Naive B cell (primary cell): Measurements from ENCODE around the gene RBMS3. TPM values are rescaled to one million over a fixed set of nuclear protein-coding genes. Genes with fewer than 3 reads are reported as not detected.
A peak's percentile ranks its signal among the peaks of the same experiment; 100 is the strongest.
"Not testable (repeated sequence)": the region's sequence is repeated elsewhere in the genome, so short reads cannot be mapped to it uniquely, and the experiment has no call there.

ENCODE experiments used
- ATAC-seq, 2 donors: fragments of 150-1000 bp; cut with Tn5 transposase; 2 replicates each; pipeline ENCODE4 v1.10.0; 2021; ENCODE audit warnings: low read depth in 2 of 2, mild to moderate bottlenecking in 2 of 2, moderate library complexity in 2 of 2
- DNase-seq: peaks from one replicate; pipeline ENCODE4 v3.0.0; 2022
- H3K27ac Mint-ChIP-seq, 6 donors: one replicate each; pipeline ENCODE4 v1.8.0; 2020 to 2022; ENCODE audit warnings: mild to moderate bottlenecking in 6 of 6, mixed read lengths in 6 of 6, moderate library complexity in 5 of 6, inconsistent platforms in 2 of 6
- H3K27me3 Mint-ChIP-seq, 3 donors: one replicate each; pipeline ENCODE4 v1.8.0; 2021 to 2022; ENCODE audit warnings: mixed read lengths in 3 of 3, mild to moderate bottlenecking in 1 of 3
- H3K36me3 Mint-ChIP-seq, 2 donors: one replicate each; pipeline ENCODE4 v1.8.0; 2020 to 2022; ENCODE audit warnings: mixed read lengths in 2 of 2, inconsistent platforms in 1 of 2, mild to moderate bottlenecking in 1 of 2
- H3K4me1 Mint-ChIP-seq, 3 donors: one replicate each; pipeline ENCODE4 v1.8.0; 2020 to 2022; ENCODE audit warnings: mixed read lengths in 3 of 3, inconsistent platforms in 1 of 3, mild to moderate bottlenecking in 1 of 3, moderate library complexity in 1 of 3
- H3K4me3 Mint-ChIP-seq, 8 donors: one replicate each; pipeline ENCODE4 v1.8.0; 2020 to 2022; ENCODE audit warnings: mild to moderate bottlenecking in 8 of 8, mixed read lengths in 8 of 8, moderate library complexity in 8 of 8, inconsistent platforms in 2 of 8
- H3K9me3 Mint-ChIP-seq, 7 donors: one replicate each; pipeline ENCODE4 v1.8.0; 2020 to 2022; ENCODE audit warnings: mixed read lengths in 7 of 7, mild to moderate bottlenecking in 5 of 7, inconsistent platforms in 2 of 7, moderate library complexity in 1 of 7
- polyA plus RNA-seq, 6 donors: library from polyadenylated mRNA; unstranded; fragments of 300-500 nt; fragmentation: Illumina TruSeq; gene quantifications; one replicate each; pipeline ENCODE4 v1.2.3, GENCODE V29; 2021; ENCODE audit warnings: low read depth in 6 of 6

Gene RBMS3
- polyA plus RNA-seq, 6 donors from 2014 or later: 0.12 to 1.3 (median 0.45) TPM; not detected in 3

DNA sequence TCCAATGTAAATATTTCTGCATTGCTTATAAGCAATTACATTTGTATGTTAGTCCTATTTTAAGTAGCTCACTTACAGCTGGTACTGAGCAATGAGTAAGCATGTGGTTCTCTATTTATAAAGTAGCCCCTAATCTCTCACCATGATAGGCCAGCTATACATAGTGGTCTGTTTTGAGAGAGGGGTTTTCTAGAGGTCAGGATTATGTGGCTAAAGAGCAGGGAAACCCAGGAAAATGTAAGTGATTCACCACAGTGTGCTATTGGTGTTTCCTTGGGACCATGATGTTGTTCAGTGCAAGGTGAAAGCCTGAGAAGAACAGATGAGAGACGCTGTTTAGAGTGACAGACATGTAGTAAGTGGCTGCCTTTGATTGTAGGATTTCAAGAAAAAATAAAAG, 26.4 kb downstream of the RBMS3 start:
- ATAC-seq (no peak), DNase-seq (no peak)
- Mint-ChIP-seq H3K9me3 (peaks cover 0 to 6% (median 0%) of the 10 kb centered on the region in 7 donors), H3K27me3 (no peaks in the 10 kb centered on the region), H3K27ac (no peak overlapping the region), H3K36me3 (no peaks in the 10 kb centered on the region), H3K4me1 (no peaks in the 10 kb centered on the region), H3K4me3 (no peak overlapping the region)

- Mint-ChIP-seq H3K36me3 (no peaks in the 10 kb centered on the region), H3K4me3 (no peak overlapping the region), H3K4me1 (no peaks in the 10 kb centered on the region), H3K27ac (no peak overlapping the region), H3K9me3 (peaks cover 0 to 1% (median 0%) of the 10 kb centered on the region in 7 donors), H3K27me3 (no peaks in the 10 kb centered on the region)
- DNase-seq (no peak), ATAC-seq (no peak)
Measured at GRCh38 chr3:29310865-29311264, 30.0 kb downstream of the RBMS3 start.

GRCh38 chr3:29311795-29312194, 30.9 kb downstream of the RBMS3 start:
- H3K4me1 Mint-ChIP-seq: no peaks in the 10 kb centered on the region
- DNase-seq (no peak), ATAC-seq (no peak)
- H3K4me3 Mint-ChIP-seq: no peak overlapping the region
- no peaks in the 10 kb centered on the region for H3K27me3 Mint-ChIP-seq
- H3K36me3 Mint-ChIP-seq: no peaks in the 10 kb centered on the region
- peaks cover 0 to 1% (median 0%) of the 10 kb centered on the region in 7 donors for H3K9me3 Mint-ChIP-seq
- H3K27ac Mint-ChIP-seq: no peak overlapping the region

- H3K4me3 Mint-ChIP-seq: no peak overlapping the region
- no peaks in the 10 kb centered on the region for H3K36me3 Mint-ChIP-seq
- no peak for DNase-seq
- peaks cover 0 to 1% (median 0%) of the 10 kb centered on the region in 7 donors for H3K9me3 Mint-ChIP-seq
- H3K4me1 Mint-ChIP-seq: no peaks in the 10 kb centered on the region
- no peaks in the 10 kb centered on the region for H3K27me3 Mint-ChIP-seq
- H3K27ac Mint-ChIP-seq: peak overlapping the region in 2 of 6 donors; percentile 0 to 23
- no peak for ATAC-seq
Measured at GRCh38 chr3:29312395-29312794, 31.5 kb downstream of the RBMS3 start.

GRCh38 chr3:29312960-29313452, 32.1 kb downstream of the RBMS3 start:
- no peaks in the 10 kb centered on the region for H3K36me3 Mint-ChIP-seq
- no peaks in the 10 kb centered on the region for H3K27me3 Mint-ChIP-seq
- ATAC-seq (no peak), DNase-seq (no peak)
- H3K4me1 Mint-ChIP-seq: no peaks in the 10 kb centered on the region
- H3K9me3 Mint-ChIP-seq: peaks cover 0 to 1% (median 0%) of the 10 kb centered on the region in 7 donors
- no peak overlapping the region for H3K27ac Mint-ChIP-seq
- no peak overlapping the region for H3K4me3 Mint-ChIP-seq

DNA sequence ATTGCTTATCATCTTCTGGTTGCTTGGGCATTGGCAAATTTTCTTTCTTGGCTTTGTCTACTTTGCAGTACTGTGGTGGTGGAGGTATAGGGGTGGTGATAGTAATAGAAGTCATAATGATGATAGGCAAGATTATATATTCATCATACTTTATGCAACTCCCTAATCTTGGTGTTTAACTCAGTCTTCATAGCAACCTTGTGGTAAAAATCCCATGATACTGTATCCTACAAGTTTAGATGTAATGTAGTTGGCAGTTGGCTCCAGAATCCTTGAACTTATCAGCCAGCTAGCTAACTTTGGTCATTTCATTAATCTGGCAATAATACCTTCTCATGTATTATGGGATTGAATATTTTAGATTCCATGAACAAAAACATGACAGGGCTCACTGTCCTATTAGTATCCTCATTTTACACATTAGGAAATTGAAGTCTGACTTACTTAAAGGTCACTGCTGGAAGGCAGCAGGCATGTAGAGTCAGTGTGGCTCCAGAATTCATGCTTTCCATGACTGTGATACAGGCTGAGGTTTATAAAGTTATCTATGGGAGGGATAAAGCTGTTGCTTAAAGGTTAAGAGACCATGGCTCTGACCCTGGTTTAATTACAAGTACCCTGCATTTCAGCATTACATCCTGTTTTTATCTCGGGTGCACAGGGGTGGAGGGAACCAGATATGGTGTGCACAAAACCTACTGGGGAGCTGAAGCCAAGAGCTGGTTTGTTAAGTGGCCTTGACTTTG, 33.3 kb downstream of the RBMS3 start:
- H3K9me3 Mint-ChIP-seq: no peaks in the 10 kb centered on the region
- H3K27ac Mint-ChIP-seq: no peak overlapping the region
- no peaks in the 10 kb centered on the region for H3K27me3 Mint-ChIP-seq
- ATAC-seq: no peak
- no peak for DNase-seq
- H3K4me3 Mint-ChIP-seq: no peak overlapping the region
- H3K4me1 Mint-ChIP-seq: no peaks in the 10 kb centered on the region
- H3K36me3 Mint-ChIP-seq: no peaks in the 10 kb centered on the region

DNA sequence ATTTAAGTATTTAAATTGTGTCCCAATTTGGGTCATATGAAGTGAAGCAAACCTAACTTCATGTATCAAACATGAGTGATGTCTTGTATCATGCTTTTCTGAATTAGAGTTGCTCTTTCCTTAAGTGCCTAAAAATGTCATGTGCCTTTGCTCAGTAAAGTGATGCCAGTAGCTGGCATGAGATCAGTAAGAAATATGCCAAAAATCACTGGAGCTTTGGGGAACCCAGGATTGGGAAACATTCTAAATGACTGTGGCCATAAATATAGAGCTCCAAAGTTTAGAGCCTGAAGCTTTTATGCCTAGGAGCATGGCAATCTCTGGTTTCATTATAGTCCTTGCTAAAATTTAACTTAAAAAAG, 33.8 kb downstream of the RBMS3 start:
- no peaks in the 10 kb centered on the region for H3K36me3 Mint-ChIP-seq
- no peak overlapping the region for H3K4me3 Mint-ChIP-seq

GRCh38 chr3:29317659-29318173, 36.8 kb downstream of the RBMS3 start:
- ATAC-seq (no peak), DNase-seq (no peak)
- Mint-ChIP-seq H3K4me1 (no peaks in the 10 kb centered on the region), H3K36me3 (no peaks in the 10 kb centered on the region), H3K27me3 (no peaks in the 10 kb centered on the region), H3K4me3 (no peak overlapping the region), H3K27ac (no peak overlapping the region), H3K9me3 (no peaks in the 10 kb centered on the region)

More for the DNA sequence above, 33.8 kb downstream of the RBMS3 start:
- H3K27me3 Mint-ChIP-seq: no peaks in the 10 kb centered on the region
- ATAC-seq (no peak), DNase-seq (no peak)
- H3K27ac Mint-ChIP-seq: no peak overlapping the region
- H3K4me1 Mint-ChIP-seq: no peaks in the 10 kb centered on the region
- no peaks in the 10 kb centered on the region for H3K9me3 Mint-ChIP-seq

- no peaks in the 10 kb centered on the region for H3K36me3 Mint-ChIP-seq
- H3K27ac Mint-ChIP-seq: no peak overlapping the region
- no peaks in the 10 kb centered on the region for H3K9me3 Mint-ChIP-seq
- no peaks in the 10 kb centered on the region for H3K4me1 Mint-ChIP-seq
- ATAC-seq (no peak), DNase-seq (no peak)
- H3K27me3 Mint-ChIP-seq: no peaks in the 10 kb centered on the region
- no peak overlapping the region for H3K4me3 Mint-ChIP-seq
Measured at GRCh38 chr3:29318251-29318650, 37.4 kb downstream of the RBMS3 start.

DNA sequence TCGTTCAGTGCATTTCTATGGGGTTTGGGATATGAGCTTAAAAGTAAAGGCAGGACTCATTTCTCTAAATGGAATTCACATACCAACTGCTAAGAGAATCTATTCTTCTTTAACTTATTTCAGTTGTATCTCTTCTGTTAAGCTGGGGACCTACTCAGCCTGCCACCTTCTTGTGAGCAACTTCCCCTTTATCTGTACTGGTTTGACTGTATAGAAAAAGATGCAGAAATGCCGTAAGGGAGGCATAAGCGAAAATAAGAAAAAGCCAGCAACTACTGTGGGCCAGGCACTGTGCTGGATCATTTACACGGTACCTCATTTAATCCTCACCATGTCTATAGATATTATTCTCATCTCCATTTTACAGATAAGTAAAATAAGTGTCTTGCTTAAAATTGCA, 38.4 kb downstream of the RBMS3 start:
- Mint-ChIP-seq H3K27ac (no peak overlapping the region), H3K36me3 (no peaks in the 10 kb centered on the region), H3K9me3 (no peaks in the 10 kb centered on the region), H3K4me3 (no peak overlapping the region), H3K27me3 (no peaks in the 10 kb centered on the region), H3K4me1 (peaks cover 0 to 5% (median 3%) of the 10 kb centered on the region in 3 donors)
- ATAC-seq: no peak
- no peak for DNase-seq

- peaks cover 4 to 11% (median 8%) of the 10 kb centered on the region in 3 donors for H3K4me1 Mint-ChIP-seq
- H3K9me3 Mint-ChIP-seq: no peaks in the 10 kb centered on the region
- no peaks in the 10 kb centered on the region for H3K27me3 Mint-ChIP-seq
- H3K4me3 Mint-ChIP-seq: no peak overlapping the region
- no peaks in the 10 kb centered on the region for H3K36me3 Mint-ChIP-seq
- DNase-seq: no peak
- H3K27ac Mint-ChIP-seq: no peak overlapping the region
- no peak for ATAC-seq
Measured at GRCh38 chr3:29319798-29320197, 38.9 kb downstream of the RBMS3 start.

DNA sequence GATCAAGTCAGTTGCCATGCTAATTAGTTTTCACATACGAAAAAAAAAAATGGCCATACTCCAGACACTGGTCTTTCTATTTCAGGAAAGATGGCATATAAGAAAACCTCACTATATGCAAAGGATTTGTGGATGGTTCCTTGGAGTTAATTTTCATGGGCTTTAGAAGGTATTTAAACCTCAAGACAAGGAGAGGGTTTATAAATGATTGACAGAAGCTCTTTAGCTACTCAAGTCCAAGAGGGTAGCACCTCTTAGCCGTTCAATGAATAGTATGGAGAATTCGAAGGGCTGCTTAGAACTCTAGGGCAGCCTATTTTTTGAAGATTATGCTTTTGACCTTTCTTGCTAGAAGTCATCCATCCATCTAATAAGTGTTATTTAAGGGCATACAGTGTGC, 41.7 kb downstream of the RBMS3 start:
- Mint-ChIP-seq H3K4me3 (no peak overlapping the region), H3K36me3 (no peaks in the 10 kb centered on the region), H3K27me3 (no peaks in the 10 kb centered on the region), H3K4me1 (peaks cover 5 to 13% (median 8%) of the 10 kb centered on the region in 3 donors), H3K9me3 (no peaks in the 10 kb centered on the region), H3K27ac (no peak overlapping the region)
- DNase-seq (no peak), ATAC-seq (no peak)

- peak; percentile 69 to 70 for ATAC-seq
- DNase-seq: peak; percentile 2
- peak overlapping the region in 5 of 6 donors; percentile 5 to 83 (median 71) for H3K27ac Mint-ChIP-seq
- H3K4me3 Mint-ChIP-seq: peak overlapping the region; percentile 13 to 53 (median 36)
- no peaks in the 10 kb centered on the region for H3K9me3 Mint-ChIP-seq
- peaks cover 5 to 13% (median 8%) of the 10 kb centered on the region in 3 donors for H3K4me1 Mint-ChIP-seq
- no peaks in the 10 kb centered on the region for H3K36me3 Mint-ChIP-seq
- no peaks in the 10 kb centered on the region for H3K27me3 Mint-ChIP-seq
Measured at GRCh38 chr3:29324180-29324651, 43.3 kb downstream of the RBMS3 start.

DNA sequence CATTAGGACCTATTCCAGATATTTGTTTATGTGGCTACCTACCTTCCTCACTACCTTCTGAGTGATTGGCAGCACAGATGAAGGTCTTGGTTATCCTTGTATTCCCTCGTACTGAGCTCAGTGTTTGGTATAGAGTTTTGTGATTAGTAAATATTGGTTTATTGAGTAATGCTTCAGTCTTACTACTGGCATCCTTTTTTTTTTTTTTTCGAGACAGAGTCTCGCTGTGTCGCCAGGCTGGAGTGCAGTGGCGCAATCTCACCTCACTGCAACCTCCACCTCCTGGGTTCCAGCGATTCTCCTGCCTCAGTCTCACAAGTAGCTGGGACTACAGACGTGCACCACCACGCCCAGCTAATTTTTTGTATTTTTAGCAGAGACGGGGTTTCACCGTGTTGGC, 45.7 kb downstream of the RBMS3 start:
- not testable (repeated sequence) for DNase-seq

More for the DNA sequence above, 45.7 kb downstream of the RBMS3 start:
- not testable (repeated sequence) for H3K4me3 Mint-ChIP-seq, H3K36me3 Mint-ChIP-seq, H3K27me3 Mint-ChIP-seq, H3K9me3 Mint-ChIP-seq, ATAC-seq
- Mint-ChIP-seq H3K27ac (peak overlapping the region in 1 of 6 donors; percentile 49), H3K4me1 (peaks cover 5 to 13% (median 8%) of the 10 kb centered on the region in 3 donors)
